ENCODE results near the gene IRF2BP2. TPM values are rescaled to one million over a fixed set of nuclear protein-coding genes. Genes with fewer than 3 reads are reported as not detected.
A peak's percentile ranks its signal among the peaks of the same experiment; 100 is the strongest.

IRF2BP2 gene
- total and polyA plus RNA-seq, 10 of the 15 experiments (the other 5 are each of a cell fraction or from before 2014, with no cell fraction given), result 7.5 to 114 (median 52.3) TPM

GRCh38 chr1:234608911-234609690 is 877 bp downstream of the IRF2BP2 start (continued):
- TF ChIP-seq IRF3 (IDR thresholded peaks at IDR 0.05) (no peak), GABPA (IDR thresholded peaks at IDR 0.05; ENCODE audit: low read depth) (no peak), ATF2 (IDR thresholded peaks at IDR 0.05; ENCODE audit: low read length) (no peak), FOS (IDR thresholded peaks at IDR 0.05; ENCODE audit: borderline replicate concordance, extremely low read depth, insufficient read length) (no peak), POLR2AphosphoS2 (IDR thresholded peaks at IDR 0.05; ENCODE audit: low read depth, low read length) (no peak; the same call in none of the 2 replicates), KDM1A (IDR thresholded peaks at IDR 0.05; ENCODE audit: borderline replicate concordance) (no peak), ASH2L (IDR thresholded peaks at IDR 0.05; ENCODE audit: borderline replicate concordance, low read depth) (0 out of 2 replicates have a peak, but pooled peaks have one; percentile 38), MYB (IDR thresholded peaks at IDR 0.05; ENCODE audit: borderline replicate concordance, low read depth, low read length) (no peak), BACH1 (IDR thresholded peaks at IDR 0.05; ENCODE audit: borderline replicate concordance) (peak; percentile 81), ATF3 (IDR thresholded peaks at IDR 0.05; ENCODE audit: borderline replicate concordance, extremely low read depth, low read depth, low read length) (no peak), STAT3 (IDR thresholded peaks at IDR 0.05; ENCODE audit: low read depth, low read length) (no peak), STAT1 (conservative IDR thresholded peaks at IDR 0.05) (no peak), LARP7 (IDR thresholded peaks at IDR 0.05) (peak; percentile 90), ZBED1 (IDR thresholded peaks at IDR 0.05; ENCODE audit: borderline replicate concordance) (no peak; the same call in 1 of the 2 replicates), CBFB (IDR thresholded peaks at IDR 0.05; ENCODE audit: low read depth) (no peak), BCL11A (IDR thresholded peaks at IDR 0.05; ENCODE audit: low read depth, low read length) (peak; percentile 54; the same call in 1 of the 2 replicates), TARDBP (IDR thresholded peaks at IDR 0.05; ENCODE audit: borderline replicate concordance) (no peak), HSF1 (IDR thresholded peaks at IDR 0.05; ENCODE audit: low read depth, low read length) (no peak), ESRRA (IDR thresholded peaks at IDR 0.05; ENCODE audit: low read length) (no peak), MTA3 (IDR thresholded peaks at IDR 0.05; ENCODE audit: borderline replicate concordance, low read length) (no peak), SIX5 (IDR thresholded peaks at IDR 0.05; ENCODE audit: low read depth, low read length, severe bottlenecking) (no peak), ZBTB40 (IDR thresholded peaks at IDR 0.05; ENCODE audit: borderline replicate concordance) (no peak), FOXM1 (IDR thresholded peaks at IDR 0.05; ENCODE audit: low read depth, low read length) (no peak)
